GM19035 (cell line): ENCODE data around the gene ARID4B.
A peak's percentile ranks its signal among the peaks of the same experiment; 100 is the strongest.

Experiments used
- ATAC-seq: cut with Tn5 transposase; IDR thresholded peaks from one replicate; pipeline ENCODE4 v1.9.1; 2021; ENCODE audit not compliant: unreplicated experiment

Gene ARID4B

DNA sequence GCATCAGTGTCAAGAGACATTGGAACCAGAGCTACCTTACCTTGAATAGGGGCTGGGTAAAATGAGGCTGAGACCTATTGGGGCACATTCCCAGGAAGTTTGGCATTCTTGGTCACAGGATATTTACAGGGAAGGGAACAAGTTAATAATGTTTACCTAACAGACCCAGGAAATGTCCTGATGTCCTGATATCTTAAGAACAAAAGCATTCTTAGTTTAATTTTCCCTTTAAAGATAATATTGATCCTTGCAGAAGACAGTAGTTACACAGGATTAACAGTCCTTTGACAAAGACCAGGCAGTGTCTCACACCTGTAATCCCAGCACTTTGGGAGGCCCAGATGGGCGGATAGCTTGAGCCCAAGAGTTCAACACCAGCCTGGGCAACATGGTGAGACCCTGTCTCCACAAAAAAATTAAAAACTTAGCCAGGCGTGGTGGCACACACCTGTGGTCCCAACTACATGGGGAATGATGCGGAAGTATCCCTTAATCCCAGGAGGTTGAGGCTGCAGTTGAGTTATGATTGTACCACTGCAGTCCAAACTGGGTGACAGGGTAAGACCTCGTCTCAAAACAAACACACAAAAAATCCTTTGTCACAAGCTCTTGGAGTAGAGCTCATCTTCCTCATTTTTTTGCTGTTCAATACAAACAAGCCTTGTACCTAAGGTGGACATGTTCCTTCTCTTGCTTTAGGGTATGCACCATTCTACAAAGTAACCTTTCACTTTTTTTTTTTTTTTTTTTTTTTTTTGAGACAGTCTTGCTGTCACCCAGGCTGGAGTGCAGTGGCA, 198.0 kb downstream of the ARID4B start:
- no peak for ATAC-seq

DNA sequence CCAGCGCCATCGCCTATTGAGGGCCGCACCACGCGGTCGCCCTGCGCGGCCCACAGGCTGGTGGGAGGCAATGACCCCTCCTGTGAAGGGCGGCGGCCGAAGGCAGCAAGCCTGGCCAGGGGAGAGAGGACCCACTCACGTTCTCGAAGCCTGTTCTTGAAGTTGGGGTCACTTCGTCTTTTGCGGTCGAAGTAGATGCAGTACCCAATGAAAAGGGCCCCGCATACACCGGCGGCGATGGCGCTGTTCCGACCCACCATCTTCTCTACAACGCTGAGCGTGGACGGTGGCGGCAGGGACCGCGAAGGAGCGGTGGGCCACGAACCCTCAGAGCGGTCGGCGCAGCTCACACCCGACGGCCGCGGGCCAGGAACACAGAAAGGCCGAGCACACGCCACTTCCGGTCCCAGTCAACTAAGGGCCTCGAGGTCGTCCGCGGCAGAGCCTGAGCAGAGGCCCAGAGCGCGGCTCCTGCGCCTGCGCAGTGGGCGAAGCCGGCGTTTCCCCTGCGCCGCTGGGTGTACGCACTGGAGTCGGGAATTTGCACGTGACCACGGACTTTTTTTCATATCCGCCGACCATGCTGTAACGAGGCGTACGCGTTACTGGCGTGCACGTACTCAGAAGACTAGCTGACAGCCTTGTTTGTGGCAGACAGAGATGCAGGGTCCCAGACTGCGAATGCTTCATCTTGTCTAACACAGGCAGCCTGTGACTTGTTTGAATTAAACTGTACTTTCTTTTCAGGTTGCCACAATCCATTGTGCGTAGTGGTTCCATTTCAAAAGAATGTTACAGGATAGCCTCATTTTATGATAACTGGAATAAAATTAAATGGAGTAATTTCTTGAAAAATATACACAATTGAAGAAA, 199.3 kb downstream of the ARID4B start, which contains the start of gene TOMM20:
TSS of gene TOMM20 (minus strand) at position 382 of the 873 bp plus-strand sequence. CDS start at position 260, 122 bp downstream.
- peak; percentile 97 for ATAC-seq

DNA sequence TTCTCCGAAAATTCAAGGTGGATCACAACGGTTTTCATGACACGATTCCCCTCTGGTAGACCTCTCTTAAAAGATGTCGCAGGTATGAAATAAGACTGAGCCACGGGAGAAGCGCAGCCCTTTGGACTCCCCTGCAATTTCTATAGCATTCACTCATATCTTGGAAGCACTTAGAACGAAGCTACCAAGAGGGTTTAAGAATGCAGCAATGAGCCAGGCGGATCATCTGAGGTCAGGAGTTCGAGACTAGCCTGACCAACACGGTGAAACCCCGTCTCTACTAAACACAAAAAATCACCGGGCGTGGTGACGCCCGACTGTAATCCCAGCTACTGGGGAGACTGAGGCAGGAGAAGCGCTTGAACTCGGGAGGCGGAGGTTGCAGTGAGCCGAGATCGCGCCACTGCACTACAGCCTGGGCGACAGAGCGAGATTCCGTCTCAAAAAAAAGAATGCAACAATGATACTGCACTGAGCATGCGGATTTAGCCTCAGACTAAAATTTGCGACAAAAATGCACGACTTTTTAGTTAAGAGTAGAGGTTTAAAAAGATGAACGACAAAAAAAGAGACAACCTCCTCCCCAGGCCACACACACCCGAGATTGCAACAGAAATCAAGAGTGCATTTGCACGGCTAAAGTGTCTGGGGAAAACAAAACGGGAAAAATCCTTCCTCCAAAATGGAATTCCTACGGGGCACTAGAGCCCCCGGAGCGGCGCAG, 200.1 kb downstream of the ARID4B start:
- no peak for ATAC-seq

DNA sequence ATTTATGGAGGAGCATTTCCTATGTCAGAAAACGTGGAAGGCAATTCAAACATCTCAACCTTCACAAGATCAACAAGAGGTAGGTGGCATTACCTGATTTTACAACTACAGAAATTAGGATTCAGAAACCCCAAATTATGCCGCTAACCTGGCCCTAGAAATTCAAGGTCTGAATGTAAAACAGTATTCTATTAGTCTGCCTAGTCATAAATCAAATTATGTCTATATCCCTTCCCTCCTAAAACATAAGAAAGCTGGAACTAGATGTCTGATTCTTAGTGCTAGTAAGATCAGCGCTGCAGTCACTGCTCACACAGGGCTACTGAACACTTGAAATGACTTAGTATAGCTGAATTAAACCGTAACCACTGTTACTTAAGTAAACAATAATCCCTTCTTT, 200.8 kb downstream of the ARID4B start:
- no peak for ATAC-seq

DNA sequence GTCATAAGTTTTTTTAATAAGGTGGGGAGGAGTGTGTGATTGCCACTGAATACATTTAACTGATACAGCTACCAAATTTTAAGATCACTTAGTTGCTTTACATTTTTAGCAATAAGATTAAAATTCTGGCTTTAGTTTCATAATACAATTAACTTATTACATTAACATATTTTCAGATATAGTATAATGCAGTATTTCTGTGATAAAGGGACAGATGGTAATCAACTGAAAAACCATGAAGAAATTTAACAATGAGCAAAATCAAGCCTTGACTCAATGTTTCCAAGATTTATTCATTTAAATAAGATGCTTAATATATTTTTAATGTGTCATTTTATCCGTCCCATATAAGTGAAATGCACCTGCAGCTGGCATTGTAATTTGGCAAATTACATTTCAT, 203.3 kb downstream of the ARID4B start:
- ATAC-seq: no peak

DNA sequence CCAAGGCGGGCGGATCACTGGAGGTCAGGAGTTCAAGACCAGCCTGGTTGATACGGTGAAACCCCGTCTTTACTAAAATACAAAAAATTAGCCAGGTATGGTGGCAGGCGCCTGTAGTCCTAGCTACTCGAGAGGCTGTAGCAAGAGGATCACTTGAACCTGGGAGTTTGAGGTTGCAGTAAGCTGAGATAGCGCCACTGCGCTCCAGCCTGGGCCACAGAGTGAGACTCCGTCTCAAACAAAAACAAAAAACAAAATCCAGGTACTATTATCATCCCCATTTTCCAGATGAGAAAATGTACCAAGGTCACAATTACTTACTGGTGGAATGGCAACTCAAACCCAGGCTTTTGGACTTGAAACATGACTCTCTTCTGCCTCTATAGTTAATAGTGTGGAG, 203.9 kb downstream of the ARID4B start:
- ATAC-seq: no peak

DNA sequence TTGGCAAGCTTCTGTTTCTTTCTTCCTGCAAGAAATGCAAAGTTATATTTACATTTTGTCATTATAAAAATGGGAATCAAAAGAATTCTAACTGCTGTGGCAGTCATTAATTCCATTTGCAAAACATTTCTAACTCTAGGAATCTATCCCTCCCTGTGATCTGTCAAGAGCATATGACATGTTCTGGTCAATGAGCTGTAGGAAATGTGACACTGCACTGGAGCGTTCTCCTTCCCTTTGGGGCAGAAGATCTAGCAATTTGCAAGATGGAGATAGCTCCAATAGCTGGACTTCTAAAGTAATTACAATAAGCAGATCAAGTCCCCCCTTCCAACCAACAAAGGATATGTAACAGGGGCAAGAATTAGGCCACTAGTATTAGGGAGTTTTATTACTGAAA, 205.6 kb downstream of the ARID4B start:
- no peak for ATAC-seq
